SU-DHL-6 (cell line): ENCODE results near the gene ZNF227.

ENCODE experiments used
- EZH2phosphoT487 ChIP-seq: fragments of 200-600 bp; sonication (generic), shearing (Covaris generic); conservative IDR thresholded peaks from 2 replicates; pipeline ENCODE4 v1.6.1; 2018; ENCODE audit warnings: mild to moderate bottlenecking, antibody characterized with exemption, low read length, moderate library complexity, mixed read lengths
- TF ChIP-seq, protein P1 (sequence below): fragments of 200-600 bp; sonication (generic); IDR thresholded peaks from one replicate; pipeline ENCODE4 v1.5.1; 2017; ENCODE audit warnings: antibody characterized with exemption, mild to moderate bottlenecking, low read length, moderate library complexity; ENCODE audit not compliant: insufficient read depth, poor library complexity, severe bottlenecking

DNA sequence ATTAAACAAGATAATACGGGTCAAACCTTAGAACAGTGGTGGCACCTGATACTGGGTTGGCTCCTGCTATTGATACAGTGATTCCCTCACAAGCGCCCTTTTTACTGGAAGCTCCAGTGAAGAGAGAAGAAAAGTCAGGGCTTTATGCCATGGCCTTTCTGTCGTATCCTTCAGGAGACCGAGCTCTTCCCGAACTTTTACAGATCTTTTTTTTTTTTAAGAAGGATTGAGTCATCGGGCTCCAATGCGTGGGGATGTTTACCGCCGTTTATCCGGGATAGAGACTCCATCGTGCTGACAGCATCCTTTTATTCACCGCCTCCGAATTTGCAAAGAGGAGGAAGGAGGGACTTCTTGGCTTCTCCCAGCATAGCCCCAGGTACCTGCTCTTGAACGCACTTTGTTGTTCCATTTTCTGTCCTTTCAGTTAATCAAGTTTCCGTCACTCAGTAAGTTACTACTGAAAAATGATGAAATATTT lies 574 bp downstream of the ZNF227 start:
- TF ChIP-seq, protein P1, sequence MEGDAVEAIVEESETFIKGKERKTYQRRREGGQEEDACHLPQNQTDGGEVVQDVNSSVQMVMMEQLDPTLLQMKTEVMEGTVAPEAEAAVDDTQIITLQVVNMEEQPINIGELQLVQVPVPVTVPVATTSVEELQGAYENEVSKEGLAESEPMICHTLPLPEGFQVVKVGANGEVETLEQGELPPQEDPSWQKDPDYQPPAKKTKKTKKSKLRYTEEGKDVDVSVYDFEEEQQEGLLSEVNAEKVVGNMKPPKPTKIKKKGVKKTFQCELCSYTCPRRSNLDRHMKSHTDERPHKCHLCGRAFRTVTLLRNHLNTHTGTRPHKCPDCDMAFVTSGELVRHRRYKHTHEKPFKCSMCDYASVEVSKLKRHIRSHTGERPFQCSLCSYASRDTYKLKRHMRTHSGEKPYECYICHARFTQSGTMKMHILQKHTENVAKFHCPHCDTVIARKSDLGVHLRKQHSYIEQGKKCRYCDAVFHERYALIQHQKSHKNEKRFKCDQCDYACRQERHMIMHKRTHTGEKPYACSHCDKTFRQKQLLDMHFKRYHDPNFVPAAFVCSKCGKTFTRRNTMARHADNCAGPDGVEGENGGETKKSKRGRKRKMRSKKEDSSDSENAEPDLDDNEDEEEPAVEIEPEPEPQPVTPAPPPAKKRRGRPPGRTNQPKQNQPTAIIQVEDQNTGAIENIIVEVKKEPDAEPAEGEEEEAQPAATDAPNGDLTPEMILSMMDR, result no peak
- no peak for TF ChIP-seq EZH2phosphoT487
